Measurements from ENCODE around the gene PIH1D1.

The PIH1D1 gene

DNA sequence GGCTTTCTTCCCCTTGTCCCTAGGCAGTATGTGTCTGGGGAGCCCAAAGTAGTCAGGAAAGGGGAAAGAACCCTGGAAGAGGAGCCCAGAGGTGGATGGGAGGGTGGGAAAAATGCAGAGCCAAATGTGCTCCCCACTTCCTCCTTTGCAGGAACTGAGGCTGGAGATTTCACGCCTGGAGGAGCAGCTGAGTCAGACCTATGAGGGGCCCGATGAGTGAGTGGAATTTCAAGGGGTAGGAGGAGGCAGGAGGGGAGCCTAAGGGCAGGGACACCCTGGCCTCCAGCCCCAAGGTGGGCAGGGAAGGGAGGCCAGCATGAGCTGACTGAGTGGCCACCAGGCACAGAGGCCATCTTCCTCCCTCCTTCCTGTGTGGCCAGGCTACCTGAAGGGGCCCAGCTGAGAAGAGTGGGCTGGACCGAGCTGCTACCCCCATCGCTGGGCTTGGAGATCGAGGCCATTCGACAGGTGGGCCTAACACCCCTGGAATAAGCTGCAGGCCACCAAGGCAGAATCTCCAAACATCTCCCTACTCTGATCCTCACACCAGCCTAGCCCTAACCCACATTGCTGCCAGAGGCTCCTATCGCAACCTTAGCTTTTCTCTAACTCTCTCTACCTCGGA is 42.7 kb downstream of the PIH1D1 start:
- TF ChIP-seq, protein P1, sequence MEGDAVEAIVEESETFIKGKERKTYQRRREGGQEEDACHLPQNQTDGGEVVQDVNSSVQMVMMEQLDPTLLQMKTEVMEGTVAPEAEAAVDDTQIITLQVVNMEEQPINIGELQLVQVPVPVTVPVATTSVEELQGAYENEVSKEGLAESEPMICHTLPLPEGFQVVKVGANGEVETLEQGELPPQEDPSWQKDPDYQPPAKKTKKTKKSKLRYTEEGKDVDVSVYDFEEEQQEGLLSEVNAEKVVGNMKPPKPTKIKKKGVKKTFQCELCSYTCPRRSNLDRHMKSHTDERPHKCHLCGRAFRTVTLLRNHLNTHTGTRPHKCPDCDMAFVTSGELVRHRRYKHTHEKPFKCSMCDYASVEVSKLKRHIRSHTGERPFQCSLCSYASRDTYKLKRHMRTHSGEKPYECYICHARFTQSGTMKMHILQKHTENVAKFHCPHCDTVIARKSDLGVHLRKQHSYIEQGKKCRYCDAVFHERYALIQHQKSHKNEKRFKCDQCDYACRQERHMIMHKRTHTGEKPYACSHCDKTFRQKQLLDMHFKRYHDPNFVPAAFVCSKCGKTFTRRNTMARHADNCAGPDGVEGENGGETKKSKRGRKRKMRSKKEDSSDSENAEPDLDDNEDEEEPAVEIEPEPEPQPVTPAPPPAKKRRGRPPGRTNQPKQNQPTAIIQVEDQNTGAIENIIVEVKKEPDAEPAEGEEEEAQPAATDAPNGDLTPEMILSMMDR (conservative IDR thresholded peaks at IDR 0.05): no peak
- H3K27ac ChIP-seq: no peak overlapping the region

GRCh38 chr19:49407482-49408015 is 44.1 kb downstream of the PIH1D1 start:
- TF ChIP-seq, protein P1 (conservative IDR thresholded peaks at IDR 0.05): no peak
- H3K27ac ChIP-seq: no peak overlapping the region

GRCh38 chr19:49407079-49407478 is 44.5 kb downstream of the PIH1D1 start:
- TF ChIP-seq, protein P1 (conservative IDR thresholded peaks at IDR 0.05): no peak
- no peak overlapping the region for H3K27ac ChIP-seq

DNA sequence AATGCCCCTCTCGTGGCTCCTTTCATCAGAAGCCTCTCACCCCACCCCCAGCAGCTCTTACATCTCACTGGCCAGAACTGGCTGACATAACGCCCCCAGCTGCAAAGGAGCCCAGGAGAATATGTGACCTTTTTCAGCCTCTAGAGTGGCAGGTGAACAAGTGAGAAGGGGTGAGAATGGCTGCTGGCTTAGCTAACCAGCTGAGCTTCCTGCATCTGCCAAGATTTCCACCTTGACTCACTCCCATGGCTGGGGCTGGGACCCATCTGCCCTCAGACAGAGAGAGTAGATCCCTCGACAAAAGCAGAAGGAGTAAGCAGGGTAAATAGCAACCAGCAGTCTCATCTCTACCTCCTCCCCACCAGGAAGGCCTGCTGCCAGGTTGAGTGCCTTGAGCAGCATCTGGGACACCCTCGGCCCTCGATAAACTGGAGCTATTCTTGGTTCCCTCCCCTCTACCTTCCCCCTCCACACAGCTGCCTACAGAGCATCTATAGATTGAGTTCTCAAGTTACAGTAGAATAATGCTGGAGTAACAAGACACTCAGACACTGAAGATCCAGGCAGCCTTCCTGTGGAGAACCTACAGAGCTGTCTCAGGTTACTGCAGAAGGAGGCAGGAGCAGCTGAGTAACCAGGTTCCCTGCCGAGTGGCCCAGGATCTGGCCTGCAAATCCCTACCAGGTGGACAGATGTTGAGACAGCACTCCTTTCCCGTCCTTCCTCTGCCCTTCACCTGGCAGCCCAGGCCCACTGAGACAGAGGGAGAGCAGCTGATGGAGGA is 48.0 kb downstream of the PIH1D1 start:
- TF ChIP-seq, protein P1 (conservative IDR thresholded peaks at IDR 0.05): no peak
- H3K27ac ChIP-seq: no peak overlapping the region

GRCh38 chr19:49400029-49400428 is 51.6 kb downstream of the PIH1D1 start:
- TF ChIP-seq, protein P1 (conservative IDR thresholded peaks at IDR 0.05): no peak
- no peak overlapping the region for H3K27ac ChIP-seq

DNA sequence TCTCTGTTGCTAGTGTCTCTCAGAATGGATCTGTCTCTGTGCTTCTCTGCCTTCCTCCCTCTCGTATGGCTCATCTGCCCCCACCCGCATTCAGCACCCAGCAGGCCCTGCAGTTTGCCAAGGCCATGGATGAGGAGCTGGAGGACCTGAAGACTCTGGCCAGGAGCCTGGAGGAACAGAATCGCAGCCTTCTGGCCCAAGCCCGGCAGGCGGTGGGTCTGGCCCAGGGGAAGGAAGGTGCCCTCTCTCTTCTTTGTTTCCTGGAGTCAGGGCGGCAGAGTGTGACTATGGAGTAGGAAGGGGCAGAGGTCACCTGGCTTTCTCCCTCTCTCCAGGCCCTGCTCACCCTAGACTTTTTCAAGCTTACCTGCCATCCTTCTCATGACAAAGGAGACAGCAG is 52.7 kb downstream of the PIH1D1 start:
- no peak overlapping the region for H3K27ac ChIP-seq
- TF ChIP-seq, protein P1 (conservative IDR thresholded peaks at IDR 0.05): no peak

GRCh38 chr19:49398001-49398615 is 53.5 kb downstream of the PIH1D1 start:
- peak overlapping the region; percentile 18; the same call in 1 of the 2 replicates for H3K27ac ChIP-seq
- TF ChIP-seq, protein P1 (conservative IDR thresholded peaks at IDR 0.05): no peak
